Midbrain (tissue), 1 donor: ENCODE measurements around the gene CDKN2B-AS1.
"Not testable (repeated sequence)": the region's sequence is repeated elsewhere in the genome, so short reads cannot be mapped to it uniquely, and the experiment has no call there.

Experiments
- DNase-seq: peaks from one replicate; lab custom pipeline; 2025; lab: John Stamatoyannopoulos, UW

Gene CDKN2B-AS1

DNA sequence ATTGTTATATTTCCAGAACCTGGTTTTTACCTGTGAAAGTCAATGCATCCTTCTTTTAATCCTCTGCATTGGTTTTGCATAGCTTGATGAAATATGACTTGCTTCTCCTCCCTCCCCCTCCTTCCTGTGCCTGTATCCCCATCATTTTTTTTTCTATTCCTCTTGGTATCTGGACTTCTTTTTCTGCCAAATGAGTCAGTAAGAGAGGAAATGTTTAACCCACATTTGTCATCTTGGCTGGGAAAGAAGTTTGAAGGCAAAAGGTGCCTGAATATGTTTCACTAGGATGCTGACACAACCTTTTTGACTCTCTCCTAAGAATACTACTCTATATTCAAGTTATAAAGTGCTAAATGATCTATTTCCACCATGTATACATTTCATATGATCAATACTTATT, 50.0 kb downstream of the CDKN2B-AS1 start:
- no peak for DNase-seq

DNA sequence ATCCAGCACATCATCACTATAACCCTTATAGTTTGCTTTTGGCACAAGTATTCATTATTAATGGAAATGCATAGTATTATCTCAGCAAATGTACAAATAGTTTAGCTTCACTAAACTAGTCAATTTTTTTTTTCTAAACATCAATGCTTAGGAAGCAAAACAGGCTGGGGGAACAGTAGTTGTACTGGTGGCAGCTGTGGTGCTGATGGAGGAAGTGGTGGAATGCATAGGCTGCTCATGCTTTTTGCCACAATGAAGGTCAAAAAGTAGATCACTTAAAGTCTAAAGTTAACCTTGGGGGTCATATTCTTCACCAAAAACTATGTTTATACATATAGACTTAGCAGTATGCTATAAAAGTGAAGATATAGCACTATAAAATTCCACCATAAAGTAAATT, 50.8 kb downstream of the CDKN2B-AS1 start:
- no peak for DNase-seq

DNA sequence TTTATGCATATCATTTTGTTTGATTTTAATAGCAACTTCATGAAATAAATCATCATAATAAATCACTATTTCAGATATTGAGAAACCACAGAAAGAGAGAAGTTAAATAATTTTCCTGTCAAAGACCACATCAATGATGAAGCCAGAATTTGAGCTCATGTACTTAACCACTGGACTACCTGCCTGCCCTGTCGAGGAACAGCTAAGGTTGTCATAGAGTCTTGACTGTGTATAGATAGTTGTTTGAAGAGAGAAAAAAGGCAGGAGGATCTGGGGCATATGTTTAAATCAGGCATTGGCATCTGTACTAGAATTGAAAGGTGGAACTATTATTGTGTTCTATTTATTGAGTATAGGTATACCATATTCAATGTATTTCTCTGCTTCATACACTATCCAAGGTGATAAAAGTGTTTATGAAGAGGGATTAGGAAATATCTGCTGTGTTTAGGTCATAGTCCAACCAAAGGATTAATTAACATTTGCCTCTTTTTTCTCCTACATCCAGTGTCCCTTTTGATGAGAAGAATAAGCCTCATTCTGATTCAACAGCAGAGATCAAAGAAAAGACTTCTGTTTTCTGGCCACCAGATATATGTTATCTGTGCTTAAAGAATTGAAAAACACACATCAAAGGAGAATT, 51.8 kb downstream of the CDKN2B-AS1 start:
- no peak for DNase-seq

DNA sequence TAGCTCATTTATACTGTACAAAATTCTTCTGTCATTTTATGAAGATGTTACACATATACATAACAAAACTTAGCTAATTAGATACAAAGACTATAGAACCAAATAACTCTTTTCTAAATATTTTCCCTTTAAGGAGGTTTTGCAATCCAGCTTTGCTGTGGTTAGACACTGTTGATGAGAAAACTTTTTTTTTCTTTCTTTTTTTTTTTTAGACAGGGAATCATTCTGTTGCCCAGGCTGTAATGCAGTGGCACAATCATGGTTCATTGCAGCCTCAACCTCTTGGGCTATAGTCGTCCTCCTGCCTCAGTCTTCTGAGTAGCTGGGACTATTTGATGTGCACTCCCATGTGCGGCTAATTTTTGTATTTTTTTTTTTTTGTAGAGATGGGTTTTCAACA, 53.0 kb downstream of the CDKN2B-AS1 start:
- no peak for DNase-seq

DNA sequence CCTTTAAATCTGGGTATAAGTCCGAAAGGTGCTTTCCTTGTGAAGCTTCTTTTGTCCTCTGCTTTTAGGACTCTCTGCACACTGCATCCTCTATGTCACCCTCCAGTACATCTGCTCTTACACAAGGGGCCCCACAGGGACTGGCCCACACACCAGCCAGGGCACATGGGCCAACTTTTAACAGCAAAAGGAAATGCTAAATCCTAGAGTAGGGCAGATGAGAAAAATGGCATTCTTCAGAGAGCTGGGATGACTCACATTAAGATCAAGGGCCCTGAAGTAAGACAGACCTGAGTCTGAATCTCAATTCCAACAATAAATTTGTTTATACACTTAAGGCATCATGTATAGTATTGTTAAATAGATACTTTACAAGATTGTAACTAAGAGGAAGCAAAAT, 54.8 kb downstream of the CDKN2B-AS1 start:
- DNase-seq, result no peak

DNA sequence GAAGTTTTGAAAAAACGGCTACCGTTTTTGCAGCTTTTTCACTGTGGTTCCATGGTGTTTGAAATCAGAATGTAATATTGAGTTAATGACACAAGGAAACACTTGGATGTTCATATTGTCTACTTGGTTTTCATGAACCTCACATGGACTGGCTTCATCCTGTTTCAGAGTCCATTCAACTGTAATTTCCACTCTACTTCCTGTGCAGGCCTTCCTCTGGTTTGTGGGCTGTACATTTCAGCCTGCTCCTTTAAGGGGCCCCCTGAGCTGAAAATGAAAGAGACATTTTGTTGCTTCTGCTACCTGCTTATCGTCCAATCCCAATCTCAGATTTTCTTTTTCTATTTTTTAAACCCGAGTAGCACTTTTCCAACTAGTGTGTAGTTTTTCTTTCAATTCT, 56.3 kb downstream of the CDKN2B-AS1 start:
- peak; percentile 4 for DNase-seq

DNA sequence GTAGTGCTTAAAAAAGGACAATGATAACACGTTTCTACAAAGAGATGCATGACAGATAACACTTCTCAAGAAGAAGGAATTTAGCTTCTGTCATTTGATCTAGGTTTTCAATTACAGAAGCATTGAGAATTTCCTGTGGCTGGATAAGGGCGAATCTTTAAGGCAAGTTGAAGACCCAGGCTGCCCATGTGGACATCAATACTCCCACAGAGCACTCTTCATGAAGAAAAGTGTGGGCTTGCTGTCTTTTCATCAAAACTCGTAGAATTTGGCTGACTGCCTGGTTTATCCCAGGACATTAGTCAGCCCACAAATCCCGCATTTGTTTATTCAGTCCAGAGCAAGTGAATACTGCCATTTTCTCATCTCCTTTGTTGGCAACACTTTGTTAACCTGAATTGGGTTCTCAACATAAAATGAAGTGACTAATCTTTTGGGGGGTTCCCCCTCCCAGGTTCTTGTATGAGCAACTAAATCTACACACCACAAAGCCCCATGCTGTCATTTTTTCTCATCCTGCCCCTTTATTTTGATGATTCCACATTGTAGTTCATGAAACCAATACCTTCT, 57.9 kb downstream of the CDKN2B-AS1 start:
- DNase-seq, result peak; percentile 40

DNA sequence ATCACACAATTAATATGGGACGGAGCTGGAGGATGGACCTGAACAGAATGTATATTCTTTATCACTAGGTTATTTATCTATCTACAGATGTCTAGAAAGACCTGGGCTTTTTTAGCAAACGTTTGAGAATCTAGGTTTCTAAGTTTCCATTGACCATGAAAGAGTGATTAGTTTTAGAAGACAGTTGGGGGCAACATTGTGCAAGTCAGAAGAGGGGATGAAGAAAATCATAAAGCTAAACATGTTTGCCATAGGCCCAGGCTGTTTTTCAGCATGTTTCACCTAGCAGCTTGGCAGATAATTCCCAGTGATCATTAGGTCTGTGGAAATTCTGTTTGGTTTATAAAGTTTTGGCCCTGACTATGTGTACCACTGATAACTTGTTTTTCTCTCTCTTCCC, 58.6 kb downstream of the CDKN2B-AS1 start:
- no peak for DNase-seq

DNA sequence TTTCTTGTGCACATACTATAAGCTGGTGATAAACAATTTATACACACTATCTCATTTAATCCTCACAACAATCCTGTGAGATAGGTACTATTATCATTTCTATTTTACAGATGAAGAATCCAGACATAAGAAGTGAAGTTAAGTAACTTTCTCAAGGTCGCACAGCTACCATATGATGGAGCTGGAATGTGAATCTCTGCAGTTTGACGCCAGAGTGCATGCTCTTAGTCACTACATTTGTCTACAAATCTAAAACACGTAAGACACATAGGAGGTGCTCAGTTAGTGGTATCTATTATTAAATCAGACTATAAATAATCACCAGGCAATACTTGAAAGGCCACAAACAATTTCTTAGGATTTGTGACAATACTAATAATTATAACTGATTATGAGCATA, 59.5 kb downstream of the CDKN2B-AS1 start:
- DNase-seq, result no peak

DNA sequence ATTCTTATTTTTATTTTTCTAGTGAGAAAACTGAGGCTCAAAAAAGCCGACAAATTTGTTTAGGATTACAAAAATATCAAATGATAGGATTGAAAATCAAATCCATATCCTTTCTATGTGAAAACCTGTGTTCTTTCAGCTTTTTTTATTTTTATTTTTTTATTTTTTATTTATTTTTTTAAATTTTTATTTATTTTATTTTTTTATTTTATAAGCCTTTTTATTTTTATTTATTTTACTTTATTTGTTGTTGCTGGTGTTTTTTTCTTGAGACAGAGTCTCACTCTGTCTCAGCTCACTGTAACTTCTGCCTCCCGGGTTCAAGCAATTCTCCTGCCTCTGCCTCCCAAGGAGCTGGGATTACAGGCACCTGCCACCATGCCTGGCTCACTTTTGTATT, 59.9 kb downstream of the CDKN2B-AS1 start:
- no peak for DNase-seq

DNA sequence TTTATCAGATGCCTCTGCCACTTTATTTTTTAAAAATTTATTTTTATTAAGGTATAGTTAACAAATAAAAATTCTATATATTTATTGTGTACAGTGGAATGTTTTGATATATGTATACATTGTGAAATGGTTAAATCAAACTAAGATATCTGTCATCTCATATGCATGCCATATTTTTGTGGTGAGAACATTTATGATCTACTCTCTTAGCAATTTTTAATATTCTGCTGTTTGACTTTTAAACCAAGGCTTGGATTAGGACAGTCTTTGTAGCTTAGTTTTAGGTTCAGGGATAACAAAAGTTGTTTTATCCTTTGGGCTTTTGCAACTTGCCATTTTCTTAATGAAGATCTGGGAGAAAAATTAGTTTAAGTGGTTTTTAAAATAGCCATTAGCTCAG, 60.5 kb downstream of the CDKN2B-AS1 start:
- DNase-seq, result no peak

DNA sequence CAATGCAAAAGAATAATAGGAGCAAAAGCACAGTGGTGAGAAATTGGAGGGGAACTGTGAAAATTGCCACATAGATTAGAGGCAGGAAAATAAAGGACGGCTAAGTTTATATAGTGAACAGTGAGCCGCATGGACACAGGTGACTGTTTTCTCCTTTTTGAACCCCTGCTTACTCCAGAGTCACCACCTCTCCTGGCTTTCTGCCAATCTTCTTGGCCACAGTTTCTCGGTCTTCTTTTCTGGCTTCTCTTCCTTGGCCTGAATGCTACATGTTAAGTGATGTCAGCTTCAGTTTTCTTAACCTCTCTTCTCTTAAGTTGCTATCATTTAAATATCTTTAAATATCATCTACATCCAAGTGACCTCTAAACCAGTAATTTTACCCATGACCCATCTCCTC, 61.8 kb downstream of the CDKN2B-AS1 start:
- DNase-seq, result no peak

DNA sequence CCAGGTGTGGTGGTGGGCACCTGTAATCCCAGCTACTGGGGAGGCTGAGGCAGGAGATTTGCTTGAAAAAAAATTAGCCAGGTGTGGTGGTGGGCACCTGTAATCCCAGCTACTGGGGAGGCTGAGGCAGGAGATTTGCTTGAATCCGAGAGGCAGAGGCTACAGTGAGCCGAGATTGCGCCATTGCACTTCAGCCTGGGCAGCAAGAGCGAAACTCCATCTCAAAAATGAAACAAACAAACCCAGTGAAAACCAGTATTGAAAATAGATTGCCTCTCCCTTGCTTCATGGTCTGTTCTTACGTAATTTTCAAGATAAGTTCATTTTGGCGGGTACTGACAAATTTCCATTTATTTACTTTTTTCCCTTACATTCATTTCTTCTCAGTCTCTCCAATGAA, 63.4 kb downstream of the CDKN2B-AS1 start:
- not testable (repeated sequence) for DNase-seq

DNA sequence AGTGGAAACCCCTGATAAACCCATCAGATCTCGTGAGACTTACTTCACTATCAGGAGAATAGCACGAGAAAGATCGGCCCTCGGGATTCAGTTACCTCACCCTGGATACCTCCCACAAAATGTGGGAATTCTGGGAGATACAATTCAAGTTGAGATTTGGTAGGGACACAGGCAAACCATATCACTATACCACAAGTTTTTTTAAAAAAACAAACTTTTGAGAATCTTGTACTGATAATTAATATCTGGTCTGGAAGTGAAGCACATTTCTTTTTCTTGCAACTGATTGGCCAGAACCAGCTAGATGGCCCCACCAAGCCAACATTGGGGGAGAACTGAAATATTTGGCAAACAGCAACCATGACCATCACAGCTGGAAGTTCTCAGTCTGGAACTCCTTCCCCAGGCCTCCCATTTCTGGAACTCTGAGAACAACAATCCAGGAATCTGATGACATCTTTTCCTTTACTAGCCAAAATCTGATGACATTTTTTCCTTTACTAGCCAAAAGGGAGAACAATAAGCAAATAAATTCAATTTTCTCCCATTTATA, 66.3 kb downstream of the CDKN2B-AS1 start:
- no peak for DNase-seq

DNA sequence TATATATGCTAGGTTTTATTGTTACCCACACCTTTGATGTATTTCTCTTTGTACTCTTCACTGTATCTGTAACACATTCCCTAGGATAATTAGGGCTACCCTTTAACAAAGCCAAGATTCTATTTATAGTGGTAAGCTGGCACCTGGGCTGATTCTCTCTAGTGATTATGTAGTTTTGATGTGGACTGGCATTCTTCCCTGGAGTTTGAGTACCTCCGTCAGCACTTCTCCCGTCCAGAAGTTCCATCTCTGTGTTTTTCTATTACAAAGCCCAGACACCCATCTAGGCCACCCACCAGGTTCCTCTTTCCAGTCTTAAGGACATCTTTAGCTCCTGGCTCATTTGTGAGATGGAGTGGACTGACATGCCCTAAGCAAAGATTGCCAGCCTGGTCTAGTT, 70.4 kb downstream of the CDKN2B-AS1 start:
- DNase-seq, result no peak

DNA sequence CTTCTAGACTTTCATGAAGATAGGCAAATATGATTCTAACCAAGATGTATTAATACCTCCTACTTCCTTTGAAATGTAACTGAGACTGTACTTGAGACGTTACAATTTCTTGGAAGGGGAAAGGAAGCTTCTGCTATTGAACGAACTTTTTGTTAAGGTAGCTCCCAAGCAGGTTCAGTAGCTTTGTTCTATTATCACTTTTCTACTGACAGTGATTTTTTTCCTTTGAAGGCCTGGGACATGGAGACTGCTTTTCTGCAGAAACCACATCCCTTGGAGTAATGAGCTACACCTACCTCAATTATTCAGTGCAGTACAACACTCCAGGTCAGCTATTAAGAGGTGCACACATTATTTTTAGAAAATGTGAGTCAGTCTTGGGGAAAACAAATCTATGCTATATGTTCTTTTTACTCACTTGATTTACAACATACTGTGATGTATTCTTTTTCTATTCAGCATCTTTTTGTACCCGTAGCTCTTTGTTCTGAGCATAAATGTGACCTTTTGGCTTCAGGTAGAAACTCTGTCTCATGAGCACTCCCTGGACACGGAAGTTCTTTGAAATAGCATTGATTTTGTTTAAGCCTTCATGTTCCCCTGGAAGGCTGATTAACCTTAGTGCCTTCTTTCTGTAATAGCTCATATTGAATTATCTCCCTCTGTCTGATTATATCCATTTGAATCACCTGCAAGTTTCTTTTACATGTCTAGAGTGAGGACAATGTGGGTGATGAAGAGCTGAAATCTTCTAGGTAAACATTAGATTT, 71.0 kb downstream of the CDKN2B-AS1 start:
- DNase-seq, result no peak

DNA sequence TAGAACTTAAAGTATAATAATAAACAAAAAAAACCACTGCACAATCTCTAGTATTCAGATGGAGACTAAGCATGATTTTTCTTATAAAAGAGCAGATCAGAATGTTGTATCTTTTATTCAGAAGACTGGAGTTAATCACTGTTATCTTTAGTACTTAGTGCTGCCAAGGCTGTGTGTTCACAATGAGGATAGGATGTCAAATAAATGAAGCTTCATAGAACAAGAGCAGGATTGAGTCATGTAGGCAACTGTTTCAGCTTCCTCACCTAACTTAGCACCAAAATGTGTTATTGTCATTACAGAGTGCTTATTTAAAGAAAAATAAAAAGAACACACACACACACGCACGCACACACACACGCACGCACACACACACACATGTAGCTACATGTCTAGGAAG, 72.6 kb downstream of the CDKN2B-AS1 start:
- DNase-seq, result no peak

DNA sequence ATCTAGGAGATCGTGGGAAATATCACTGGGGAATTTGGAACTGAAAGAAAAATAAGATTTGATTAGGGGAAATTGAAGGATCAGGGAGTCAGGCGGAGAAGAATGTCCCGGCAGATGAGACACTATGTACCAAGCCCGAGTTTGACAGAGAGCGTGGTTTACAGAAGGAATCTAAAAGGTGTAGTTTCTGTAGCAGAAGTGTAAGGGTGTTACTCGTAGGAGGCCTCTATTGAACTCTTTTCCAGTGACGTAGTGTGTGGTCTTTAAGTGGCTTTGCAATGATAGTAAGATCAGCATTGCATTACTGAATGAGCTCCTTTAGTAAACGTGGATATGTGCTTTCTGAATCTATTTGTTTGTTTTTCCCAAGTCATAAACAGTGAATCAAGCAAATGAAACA, 73.8 kb downstream of the CDKN2B-AS1 start:
- no peak for DNase-seq

DNA sequence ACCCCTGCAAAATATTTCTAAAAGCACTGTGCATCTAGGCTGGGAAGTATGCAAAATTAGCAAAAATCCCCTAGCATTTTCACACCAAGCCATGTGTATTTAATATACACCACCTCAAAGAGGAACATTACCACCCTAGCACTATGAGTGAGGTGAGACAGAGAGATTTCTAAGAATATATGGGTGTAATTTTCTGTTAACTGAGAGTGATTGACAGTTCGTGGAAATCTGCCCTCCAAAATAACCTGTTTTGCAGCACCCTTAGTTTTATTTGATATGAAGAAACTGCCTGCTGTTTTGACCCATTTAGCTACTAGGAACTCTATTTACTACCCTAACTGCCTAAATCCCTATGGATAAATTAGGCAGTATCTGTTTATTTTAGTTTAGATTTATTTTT, 78.8 kb downstream of the CDKN2B-AS1 start:
- no peak for DNase-seq

DNA sequence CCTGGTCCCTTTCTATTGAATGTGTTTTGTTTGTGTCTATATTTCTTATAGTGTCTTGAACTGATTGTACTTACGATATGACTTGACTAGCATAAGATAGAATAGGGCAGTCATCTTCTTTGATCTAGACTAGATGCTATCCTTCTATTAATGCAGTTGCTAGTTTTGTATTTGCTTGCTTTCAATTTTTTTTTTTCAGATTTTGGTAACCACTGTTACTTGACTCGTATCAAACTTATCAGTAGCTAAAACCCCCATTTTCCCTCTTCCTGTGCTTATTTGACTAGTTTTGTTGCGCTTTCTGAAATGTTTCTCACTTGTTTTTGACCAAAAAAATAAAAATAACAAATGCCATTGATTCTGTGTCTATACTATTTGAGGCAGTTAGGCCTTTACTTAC, 83.5 kb downstream of the CDKN2B-AS1 start:
- DNase-seq, result no peak

DNA sequence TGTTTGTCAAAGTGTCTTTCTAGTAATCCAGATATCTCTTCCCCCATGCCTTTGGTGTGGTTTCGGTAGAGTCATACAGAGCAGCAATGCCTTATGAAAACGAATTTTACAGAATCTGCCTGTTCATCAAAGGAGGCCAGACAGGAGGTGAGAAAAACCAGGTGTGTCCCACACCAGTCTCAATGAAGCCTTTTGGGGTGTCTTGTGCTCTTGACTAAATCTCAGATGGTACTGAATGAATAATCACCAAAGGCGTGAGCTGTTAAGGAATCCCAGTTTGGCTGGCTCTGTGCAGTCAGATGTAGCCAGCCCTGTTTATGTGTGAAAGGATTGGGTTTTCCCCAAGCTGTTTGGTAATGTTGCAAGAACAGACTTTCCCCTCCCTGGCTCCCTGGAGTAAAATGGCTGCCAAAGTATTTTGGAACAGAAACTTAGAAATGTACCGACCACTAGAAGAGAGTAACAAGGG, 85.3 kb downstream of the CDKN2B-AS1 start:
- DNase-seq, result peak; percentile 28

DNA sequence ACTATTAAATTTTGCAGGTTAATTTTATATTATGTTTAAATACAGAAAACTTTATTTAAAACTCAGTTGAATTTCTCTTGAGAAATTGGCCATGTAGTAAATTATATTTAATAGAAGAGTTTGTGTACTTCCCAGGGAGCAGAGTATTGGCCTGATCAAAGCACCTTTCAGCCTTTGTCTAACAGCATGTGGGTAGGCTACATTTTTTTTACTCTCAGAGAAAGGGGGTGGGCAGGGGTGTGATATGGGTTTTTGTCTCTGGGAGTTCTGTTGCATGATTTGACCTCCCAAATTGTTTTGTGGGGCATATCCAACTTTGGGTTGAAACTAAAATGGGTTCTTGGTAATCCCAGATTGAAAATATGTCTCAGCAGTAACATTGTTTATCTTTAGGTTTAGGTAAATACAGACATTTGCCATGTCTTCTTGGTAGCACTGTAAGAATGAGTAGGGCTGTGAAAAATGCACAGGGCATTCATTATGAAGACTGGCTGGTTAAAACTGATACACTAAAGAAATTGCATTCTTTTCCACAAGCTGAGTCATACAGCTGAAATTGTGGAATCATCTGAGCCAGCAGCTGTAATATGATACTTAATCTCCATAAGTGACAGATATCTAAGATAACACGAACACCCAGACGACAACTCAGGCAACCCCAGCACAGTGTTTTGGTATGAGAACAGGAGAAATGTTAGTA, 89.9 kb downstream of the CDKN2B-AS1 start:
- no peak for DNase-seq
